Superior temporal gyrus (tissue), 1 donor: ENCODE results near the gene BCAS4.

Experiments
- DNase-seq: peaks from one replicate; pipeline ENCODE4 v3.0.0-alpha.2; 2016; ENCODE audit errors: extremely low spot score

BCAS4 gene

DNA sequence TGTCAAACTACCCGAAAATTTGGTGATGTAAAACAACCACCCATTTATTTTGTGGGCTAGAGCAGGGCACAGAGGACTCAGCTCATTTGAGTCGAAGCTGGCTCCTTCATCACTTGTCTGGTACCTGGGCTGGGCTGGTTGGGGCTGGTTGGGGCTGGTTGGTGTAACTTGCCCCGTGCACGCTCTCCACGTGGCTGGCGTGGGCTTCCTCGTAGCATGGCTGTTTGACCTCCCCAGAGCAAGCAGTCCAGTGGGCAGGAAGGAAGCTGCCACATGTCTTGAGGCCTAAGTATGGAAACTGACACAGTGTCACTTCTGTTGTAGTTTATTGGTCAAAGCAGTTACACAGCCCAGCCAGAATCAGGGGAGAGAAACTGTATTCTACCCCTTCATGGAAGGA is 27.1 kb downstream of the BCAS4 start:
- DNase-seq = no peak

DNA sequence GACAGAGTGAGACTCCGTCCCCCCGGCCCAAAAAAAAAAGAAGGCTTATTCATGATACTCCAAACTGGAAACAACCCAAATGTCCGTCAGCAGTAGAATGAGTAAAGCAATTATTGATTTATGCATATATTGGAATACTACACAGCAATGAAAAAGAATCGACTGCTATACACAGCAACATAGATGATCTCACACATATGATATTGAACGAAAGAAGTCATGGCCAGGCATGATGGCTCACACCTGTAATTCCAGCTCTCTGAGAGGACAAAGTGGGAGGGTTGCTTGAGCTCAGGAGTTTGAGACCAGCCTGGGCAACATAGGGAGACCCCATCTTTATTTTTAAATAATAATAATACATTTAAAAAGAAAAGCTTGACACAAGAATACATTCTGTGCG is 28.5 kb downstream of the BCAS4 start:
- no peak for DNase-seq

DNA sequence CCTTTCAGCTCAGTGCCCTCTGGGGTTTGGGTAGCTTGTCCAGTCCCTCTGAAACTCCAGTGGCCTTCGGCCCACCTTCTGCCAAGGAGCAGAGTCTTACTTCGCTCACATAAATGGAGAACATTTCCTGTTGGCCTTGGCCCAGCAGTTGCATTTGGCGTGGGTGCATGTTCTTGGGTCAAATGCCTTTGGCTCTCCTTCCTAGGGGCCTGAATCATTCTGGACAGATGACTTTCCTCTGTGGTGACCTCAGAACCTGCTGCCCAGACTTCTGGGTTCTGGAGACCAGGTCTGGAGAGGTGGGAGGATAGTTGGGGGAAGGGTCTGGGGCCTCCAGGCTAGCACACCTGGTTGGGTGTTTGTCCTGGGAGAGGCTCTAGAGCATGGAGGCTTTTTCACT is 29.3 kb downstream of the BCAS4 start:
- DNase-seq = no peak

DNA sequence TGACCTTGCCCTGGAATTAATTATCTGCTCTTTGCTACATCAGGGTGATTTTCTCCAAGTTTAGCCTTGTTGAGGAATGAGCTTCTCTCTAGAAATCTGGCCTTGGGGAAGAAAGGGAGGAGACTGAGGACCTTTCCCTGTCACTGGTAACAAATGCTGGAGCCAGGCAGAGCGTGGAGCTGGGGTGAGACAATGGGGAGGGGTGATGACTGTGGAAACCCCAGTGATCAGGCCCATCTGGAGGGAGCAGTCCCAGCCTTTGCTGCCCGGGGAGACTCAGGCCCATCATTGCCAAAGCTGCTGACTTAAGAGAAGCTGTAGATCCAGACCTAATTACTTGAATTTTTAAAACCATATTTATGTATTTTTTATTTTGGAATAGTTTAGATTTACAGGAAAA is 31.3 kb downstream of the BCAS4 start:
- DNase-seq = no peak

DNA sequence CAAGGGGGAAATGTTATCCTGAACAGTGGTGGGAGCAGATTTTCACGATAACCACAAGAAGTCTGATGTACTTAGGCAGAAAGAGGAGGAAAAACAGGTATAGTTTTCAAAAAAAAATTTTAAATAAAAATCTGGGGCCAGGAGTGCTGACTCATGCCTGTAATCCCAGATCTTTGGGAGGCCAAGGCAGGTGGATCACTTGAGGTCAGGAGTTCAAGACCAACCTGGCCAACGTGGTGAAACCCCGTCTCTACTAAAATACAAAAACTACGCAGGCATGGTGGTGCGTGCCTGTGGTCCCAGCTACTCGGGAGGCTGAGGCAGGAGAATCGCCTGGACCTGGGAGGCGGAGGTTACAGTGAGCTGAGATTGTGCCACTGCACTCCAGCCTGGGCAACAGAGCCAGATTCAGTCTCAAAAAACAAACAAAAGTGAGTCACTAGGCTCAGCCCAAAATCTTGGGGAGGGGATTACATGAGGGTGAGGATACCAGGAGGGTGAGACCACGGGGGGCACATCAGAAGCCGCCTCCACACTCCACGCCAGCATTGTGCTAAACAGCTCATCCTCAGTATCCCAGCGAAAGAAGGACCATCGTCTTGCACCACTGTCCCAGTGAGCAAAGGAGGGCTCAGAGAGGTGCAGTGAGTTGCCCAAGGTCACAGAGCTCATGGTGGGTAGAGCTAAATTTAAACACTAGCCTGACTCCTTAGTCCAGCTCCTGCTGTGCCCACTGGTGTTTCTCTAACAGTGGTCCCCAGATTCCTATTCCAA is 33.7 kb downstream of the BCAS4 start:
- DNase-seq = no peak

DNA sequence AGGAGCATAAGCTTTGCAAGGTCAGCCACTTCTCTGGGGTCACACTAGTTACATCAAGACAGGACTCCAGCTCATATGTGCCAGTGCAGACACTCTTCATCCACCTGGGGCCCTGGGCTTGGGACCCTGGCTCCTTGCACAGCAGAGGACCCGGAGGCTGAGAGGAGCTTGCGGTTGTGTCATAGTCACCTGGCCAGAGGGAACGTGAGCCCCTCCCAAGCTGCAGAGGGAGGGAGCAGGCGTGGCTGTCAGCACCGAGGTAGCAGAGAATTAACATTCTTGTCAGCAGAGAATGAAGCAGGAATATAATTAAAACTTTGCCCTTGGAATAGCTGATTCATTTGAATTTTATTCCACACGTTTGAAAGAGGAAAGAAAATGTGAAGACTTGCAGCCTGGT is 36.8 kb downstream of the BCAS4 start:
- DNase-seq = no peak

DNA sequence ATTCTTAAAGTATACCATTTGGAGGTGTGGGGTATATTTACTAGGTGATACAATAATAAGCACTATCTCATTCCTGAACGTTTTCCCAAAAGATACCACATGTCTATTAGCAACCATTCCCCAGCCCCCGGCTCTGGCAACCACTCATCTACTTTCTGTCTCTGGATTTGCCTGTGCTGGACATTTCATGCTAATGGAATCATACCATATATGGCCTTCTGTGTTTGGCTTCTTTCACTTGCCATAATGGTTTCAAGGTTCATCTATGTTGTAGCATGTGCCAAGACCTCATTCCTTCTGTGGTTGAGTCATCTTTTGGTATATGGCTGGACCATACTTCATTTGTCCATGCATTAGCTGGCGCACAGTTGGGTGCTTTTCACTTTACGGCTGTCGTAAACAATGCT is 39.7 kb downstream of the BCAS4 start:
- no peak for DNase-seq

DNA sequence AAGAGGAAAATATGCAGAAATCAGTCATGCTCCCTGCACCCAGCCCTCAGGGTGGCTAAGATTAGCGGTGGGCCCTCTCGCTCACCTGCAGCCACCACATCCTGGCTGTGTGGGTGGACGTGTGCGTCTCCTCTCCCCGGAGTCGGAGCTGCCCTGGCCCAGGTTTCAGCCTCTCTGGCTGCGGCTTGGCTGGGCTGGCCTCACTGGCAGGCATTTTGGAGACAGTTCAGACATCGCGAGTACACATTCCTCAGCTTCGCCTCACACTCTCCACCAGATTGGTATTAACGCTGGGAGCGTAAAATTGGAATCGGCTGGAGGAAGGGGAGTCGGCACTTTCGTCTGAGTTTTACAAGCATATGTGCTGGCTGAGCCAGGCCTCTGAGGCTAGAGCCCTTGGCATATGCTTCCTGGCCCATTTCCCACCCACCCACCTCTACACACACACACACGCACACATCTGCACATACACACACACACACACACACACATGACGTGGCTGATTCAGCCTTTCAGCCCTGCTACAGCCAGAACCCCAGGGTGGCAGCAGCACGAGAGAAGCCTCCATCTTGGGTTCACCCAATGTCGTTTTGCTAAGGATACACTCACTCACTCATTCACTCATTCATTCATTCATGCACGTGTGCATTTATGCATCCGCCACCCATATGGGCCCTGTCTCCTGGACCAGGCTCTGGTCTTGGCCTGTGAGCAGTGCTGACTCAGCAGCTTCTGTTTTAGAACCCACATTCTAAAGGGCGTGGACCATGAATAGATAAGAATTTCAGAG is 42.9 kb downstream of the BCAS4 start:
- DNase-seq = no peak

DNA sequence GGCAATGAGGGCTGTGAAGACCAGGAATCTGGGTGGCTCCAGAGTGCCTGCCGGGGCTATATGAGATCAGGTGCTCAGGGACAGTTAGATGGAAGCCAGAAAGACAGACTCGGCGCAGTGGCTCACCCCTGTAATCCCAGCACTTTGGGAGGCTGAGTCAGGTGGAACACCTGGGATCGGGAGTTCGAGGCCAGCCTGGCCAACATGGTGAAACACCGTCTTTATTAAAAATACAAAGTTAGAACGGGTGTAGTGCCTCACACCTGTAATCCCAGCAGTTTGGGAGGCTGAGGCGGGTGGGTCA is 43.4 kb downstream of the BCAS4 start:
- DNase-seq = no peak

DNA sequence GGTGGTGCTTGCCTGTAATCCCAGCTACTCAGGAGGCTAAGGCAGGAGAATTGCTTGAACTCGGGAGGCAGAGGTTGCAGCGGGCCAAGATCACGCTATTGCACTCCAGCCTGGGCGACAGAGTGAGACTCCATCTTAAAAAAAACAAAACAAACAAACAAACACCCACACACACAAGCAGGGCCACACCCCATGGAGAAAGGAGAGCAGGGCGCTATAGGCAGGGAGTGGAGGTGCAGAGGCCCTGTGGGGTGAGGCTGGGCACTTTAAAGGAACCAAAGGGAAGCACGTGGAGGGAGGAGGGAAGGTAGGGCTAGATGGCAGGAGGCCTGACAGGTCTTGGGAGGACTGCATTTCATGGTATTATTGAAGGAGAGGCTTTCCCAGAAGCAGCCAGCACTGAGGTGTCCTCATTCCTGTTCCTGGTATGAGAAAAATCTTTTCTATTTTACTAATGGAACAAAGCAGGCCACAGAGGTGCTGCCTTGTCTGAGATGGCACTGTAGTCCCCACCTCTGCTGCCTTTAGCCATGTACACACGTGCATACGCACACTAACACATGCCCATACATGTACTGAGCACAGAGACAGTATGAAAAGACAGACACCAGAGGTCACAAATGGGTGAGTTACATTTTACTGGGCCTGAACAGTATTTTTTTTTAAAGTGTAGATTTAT is 44.0 kb downstream of the BCAS4 start:
- no peak for DNase-seq

DNA sequence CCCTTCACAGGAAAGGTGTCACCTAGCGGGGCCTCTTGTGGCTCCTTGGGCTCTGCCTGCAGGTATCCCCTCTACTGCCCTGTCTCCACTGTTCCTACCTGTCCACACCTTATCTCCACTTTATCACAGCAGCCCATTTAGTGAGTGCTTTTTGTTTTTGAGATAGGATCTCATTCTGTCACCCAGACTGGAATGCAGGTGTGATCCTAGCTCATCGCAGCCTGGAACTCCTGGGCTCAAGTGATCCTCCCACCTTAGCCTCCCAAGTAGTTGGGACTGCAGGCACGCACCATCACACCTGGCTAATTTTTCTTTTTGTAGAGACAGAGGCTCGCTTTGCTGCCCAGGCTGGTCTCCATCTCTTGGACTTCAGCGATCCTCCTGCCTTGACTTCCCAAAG is 48.0 kb downstream of the BCAS4 start:
- DNase-seq = no peak

DNA sequence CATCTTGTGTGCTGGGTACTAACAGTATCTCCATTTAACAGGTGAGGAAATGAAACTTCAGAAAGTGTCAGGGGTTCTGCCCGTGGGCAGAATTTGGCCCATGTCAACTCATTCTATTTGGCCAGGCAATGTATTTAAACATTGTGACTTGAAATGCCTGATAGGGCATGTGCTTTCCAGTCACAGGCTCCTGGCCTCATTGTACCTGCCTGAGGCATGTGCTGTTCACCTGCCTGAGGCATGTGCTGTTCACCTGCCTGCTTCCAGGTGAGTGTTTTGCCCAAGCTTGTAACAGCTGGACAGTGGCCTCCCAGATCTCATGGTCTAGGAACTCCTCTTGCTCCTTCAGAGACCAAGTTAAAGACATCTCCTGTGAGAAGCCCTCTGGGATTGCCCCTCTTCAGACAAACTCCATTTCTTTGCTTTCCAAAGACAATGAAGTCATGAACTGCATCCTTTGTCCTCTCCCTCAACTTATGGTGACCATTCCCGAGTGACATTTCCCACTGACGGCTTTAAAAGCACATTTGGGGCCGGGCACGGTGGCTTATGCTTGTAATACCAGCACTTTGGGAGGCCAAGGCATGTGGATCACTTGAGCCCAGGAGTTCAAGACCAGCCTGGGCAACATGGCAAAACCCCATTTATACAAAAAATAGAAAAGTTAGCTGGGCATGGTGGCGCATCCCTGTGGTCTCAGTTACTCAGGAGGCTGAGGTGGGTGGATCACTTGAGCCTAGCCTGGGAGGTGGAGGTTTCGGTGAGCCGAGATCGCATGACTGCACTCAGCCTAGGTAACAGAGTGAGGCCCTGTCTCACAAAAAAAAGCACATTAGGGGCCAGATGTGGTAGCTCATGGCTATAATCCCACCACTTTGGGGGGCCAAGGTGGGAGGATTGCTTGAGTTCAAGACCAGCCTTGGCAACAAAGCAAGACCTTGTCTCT is 48.7 kb downstream of the BCAS4 start:
- no peak for DNase-seq

DNA sequence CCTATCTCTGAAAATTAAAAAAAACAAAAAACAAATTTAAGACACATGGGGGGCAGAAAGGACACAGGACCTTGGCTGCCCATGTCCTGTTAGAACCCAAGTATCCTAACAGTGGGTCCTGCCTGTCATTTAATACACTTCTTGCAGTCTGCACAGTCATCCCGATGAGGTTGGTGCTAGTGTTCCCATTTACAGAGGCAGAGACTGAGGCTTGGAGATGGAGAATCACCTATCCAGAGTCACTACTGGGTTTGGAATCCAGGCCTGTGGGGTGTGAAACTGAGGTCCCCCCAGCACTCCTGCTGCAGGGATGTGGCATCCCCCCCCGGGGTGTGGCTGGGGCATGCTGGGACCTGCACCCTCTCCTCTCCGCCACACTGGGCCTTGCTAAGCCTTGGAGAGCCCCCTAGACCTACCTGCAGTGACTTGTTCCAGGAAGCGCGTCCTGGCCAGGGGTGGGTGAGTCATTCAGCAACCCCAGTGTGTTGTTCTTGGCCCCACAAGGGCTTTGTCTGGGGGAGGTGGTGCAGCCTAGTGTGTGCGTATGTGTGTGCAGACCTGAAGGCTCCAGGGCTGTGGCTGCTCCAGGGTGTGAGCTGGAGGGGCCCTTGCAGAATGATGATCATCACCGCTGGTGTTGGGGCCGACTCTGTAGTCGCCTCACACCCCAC is 49.7 kb downstream of the BCAS4 start:
- no peak for DNase-seq

DNA sequence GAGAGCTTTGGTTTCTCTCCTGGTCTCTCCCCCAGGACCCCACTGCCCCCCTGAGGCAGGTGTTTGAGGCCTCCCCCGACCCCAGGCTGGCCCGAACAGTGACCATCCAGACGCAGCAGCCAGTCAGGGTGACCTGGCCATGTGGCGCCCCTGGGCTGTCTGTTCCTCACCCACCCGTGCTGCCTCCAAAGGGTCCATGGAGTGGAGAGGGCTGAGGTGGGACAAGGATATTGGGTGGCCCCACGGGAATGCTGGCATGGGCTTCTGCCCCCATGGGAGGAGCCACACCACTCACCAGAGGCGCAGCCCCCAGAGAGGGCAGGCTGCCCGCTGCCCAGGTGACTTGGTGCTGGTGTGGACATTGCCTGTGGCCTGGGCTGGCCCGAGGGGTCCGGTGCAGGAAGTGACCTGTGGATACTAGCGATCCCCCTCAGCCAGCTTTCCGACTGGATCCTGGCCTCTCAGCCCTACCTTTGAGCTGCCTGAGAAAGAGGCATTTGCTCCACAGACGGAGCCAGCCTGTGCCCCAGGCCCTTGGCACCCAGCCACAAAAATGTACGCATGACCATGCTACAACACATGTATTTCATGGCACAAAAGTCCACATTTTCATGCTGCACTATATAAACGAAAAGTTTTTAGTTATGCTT is 50.8 kb downstream of the BCAS4 start:
- no peak for DNase-seq

DNA sequence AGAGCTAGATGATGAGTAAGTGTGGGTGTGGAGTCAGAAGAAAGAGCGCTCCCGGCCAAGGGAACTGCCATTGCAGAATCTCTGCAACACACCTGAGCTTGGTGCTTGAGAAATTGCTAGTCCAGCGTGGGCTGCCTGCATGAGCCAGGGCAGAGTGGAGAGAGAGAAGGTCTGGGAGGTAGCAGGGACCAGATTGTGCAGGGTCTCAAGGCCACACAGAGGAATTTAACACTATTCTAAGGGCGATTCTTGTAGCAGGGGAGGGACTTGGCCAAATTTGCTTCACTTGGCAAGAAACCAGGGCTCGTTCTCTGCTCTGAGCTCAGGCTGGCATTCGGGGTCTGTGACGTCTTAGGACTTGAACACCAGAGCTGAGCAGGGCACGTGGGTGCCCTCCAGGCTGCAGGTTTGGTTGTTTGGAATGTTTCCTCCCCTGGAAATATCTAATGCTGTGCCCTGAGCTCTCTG is 53.5 kb downstream of the BCAS4 start:
- DNase-seq = no peak

DNA sequence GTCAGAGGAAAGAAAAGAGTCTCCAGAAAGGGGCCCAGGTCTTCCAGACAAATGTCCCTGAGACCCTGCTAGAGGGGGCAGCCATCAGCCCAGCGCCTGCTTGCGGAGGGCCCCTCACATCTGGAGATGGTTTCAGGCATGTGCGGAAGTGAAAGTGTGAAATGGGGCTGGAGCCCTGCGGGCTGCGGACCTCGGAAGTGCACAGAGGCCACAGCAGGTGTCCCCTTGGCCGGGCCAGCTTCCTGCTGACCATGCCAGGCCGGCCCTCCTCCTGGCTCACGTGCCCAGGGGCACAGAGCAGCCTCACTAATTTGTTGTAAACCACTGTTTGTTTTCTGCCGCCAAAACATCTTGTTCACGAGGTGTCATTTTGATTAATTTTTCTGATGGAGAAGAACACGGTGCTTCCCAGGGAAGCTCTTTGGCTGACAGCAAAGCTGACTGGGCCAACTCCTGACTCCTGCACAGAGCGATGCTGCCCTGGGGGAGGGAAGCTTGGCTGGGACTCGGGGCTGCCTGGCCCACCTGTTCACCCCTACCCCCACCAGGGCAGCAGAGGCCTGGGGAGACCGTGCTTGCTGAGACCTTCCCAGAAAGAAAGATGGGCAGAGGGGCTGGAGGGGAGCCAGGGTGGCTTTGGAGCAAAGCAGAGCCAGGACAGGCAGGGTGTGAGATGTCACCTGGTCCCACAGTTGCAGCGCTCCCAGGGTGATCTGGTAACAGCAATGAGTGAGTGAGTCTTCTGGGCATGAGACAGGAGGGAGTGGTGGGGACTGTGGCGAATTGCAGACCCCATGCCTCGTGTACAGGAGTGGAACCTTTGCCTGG is 54.2 kb downstream of the BCAS4 start:
- no peak for DNase-seq

DNA sequence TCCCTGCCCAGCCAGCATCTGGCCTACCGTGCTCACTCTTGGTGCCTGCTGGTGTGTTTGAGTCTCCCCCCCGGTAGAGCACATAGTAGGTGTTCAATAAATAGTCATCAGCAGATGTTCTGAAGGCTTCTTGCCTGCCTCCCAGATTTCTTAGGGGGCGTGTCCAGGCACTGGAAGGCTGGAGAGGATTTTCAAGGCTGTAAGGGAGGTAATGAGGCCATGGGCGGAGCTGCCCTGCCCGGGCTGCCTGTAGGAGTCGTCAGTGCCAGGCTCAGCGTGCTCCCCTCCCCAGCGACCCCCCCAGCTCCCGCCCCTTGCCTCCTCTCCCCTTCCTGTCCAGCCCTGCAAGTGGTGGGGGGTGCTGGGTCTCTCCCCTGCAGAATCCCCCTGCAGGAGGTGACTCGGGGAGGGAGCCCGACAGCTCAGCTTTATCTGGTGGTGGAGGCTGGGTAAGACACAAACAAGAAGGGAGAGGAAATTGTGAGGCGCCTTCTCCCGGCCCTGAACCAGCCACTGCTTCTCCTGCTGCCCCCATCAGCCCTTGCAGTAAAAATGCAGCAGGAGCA is 55.9 kb downstream of the BCAS4 start:
- no peak for DNase-seq

DNA sequence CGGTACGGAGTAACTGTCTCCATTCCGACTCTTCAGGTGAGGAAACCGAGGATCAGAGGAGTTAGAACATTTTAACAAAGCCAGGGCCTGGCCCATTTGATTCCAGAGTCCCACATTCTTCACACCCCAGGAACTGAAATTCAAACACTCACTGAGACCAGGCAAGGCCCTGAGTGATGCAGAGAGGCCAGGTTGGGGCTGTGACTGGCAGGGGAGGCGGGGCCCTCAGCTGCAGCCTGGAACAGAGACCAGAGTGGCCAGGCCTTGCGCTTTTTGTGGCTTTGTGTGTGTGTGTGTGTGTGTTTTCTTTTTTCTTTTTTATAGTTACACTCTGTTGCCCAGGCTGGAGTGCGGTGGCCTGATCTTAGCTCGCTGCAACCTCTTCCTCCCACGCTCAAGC is 57.2 kb downstream of the BCAS4 start:
- DNase-seq = no peak

DNA sequence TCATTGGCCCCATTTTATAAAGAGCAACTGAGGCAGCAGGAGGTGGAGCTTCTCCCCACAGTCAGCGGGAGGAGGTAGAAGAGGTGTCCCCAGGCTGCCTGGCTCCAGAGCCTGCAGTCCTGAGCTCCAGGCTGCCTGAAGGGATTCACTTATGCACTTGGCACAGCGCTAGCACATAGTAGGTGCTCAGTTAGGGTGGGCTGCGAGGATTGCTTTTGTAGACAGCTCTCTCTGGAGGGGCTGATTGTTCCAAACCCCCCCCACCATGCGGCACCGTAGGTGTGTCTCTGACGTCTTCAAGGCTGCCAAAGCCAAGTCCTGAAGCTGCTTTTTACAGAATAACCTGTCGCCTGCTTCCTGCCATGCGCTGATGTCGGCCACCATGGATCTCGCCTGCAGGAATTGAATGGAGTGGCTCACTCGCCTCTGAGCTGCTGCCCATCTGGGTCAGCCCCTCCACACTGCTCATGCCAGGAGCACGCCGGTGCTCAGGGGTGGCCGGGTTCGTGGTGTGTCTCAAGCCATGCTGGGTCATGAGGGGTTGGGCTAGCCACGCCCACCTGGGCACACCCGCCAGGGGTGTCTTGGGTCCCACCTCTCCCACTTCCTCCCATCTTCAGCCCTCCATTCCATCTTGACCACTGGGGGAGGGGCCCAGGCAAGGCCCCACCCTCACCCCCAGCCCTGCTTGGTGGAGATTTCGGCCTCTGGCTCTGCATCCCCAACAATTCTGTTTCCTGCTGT is 59.8 kb downstream of the BCAS4 start:
- no peak for DNase-seq
